Measurements from ENCODE around the gene PTPRD. TPM values are rescaled to one million over a fixed set of nuclear protein-coding genes. Genes with fewer than 3 reads are reported as not detected.

PTPRD gene
- total and polyA plus RNA-seq, 2 donors (not counting 1 experiment from before 2014, with no cell fraction given): 0.35 to 4.8 TPM

DNA sequence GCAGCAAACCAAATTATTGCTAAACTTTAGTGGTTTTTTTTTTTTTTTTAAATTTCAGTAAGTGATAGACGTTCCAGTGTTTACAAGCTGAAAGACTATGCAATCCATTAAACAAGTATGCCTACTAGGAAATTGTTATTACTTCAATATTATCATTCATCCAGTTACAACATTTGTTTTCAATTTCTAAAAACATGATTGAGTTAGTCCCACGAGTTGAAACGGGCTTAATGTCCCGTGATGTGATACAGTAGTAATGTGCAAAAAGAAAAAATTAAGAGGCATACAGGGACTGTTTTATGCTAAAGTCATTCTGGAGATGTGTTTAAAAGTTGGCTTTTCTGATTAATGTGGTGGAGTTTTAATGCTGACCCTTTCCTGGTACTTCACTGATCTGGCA is 2262.9 kb downstream of the PTPRD start:
- Histone ChIP-seq H4K20me1 (ENCODE audit: control insufficient read depth, extremely low read depth, insufficient read depth, low read length) (no peaks in the 10 kb centered on the region), H3K36me3 (ENCODE audit: control insufficient read depth, insufficient read depth, low read length) (no peaks in the 10 kb centered on the region), H3K27me3 (ENCODE audit: control insufficient read depth, insufficient read depth, low read length) (no peaks in the 10 kb centered on the region), H3K9me3 (ENCODE audit: control insufficient read depth, insufficient read depth, low read depth, low read length) (no peaks in the 10 kb centered on the region), H3K9ac (ENCODE audit: insufficient read depth, low read length) (no peak overlapping the region), H3K27ac (ENCODE audit: insufficient read depth, low read length) (no peak overlapping the region), H2AFZ (ENCODE audit: low read length) (no peak overlapping the region), H3K4me2 (ENCODE audit: extremely low read depth, insufficient read depth, low read length) (no peak overlapping the region), H3K4me1 (ENCODE audit: control insufficient read depth, extremely low read depth, insufficient read depth, low read length) (no peaks in the 10 kb centered on the region), H3K79me2 (ENCODE audit: control insufficient read depth, insufficient read depth, low read length) (no peaks in the 10 kb centered on the region), H3K4me3 (replicated peaks in 1 of 4; ENCODE audit: control extremely low read depth in 1 of 4, insufficient read depth in 1 of 4, low read depth in 3 of 4, low read length in 4 of 4) (no peak overlapping the region)
- TF ChIP-seq EZH2 (IDR thresholded peaks at IDR 0.05; ENCODE audit: low read length, missing control alignments): no peak
- TF ChIP-seq, protein P1, sequence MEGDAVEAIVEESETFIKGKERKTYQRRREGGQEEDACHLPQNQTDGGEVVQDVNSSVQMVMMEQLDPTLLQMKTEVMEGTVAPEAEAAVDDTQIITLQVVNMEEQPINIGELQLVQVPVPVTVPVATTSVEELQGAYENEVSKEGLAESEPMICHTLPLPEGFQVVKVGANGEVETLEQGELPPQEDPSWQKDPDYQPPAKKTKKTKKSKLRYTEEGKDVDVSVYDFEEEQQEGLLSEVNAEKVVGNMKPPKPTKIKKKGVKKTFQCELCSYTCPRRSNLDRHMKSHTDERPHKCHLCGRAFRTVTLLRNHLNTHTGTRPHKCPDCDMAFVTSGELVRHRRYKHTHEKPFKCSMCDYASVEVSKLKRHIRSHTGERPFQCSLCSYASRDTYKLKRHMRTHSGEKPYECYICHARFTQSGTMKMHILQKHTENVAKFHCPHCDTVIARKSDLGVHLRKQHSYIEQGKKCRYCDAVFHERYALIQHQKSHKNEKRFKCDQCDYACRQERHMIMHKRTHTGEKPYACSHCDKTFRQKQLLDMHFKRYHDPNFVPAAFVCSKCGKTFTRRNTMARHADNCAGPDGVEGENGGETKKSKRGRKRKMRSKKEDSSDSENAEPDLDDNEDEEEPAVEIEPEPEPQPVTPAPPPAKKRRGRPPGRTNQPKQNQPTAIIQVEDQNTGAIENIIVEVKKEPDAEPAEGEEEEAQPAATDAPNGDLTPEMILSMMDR (conservative IDR thresholded peaks at IDR 0.05 in 1 of 2, IDR thresholded peaks at IDR 0.05 in 1 of 2; ENCODE audit: low read depth in 1 of 2, low read length in 2 of 2): no peak
- no peak for DNase-seq (ENCODE audit: low read depth in 2 of 2)

GRCh38 chr9:8349376-8349775 is 2263.4 kb downstream of the PTPRD start:
- no peak for DNase-seq (ENCODE audit: low read depth in 2 of 2)
- Histone ChIP-seq H3K4me1 (ENCODE audit: control insufficient read depth, extremely low read depth, insufficient read depth, low read length) (no peaks in the 10 kb centered on the region), H3K9me3 (ENCODE audit: control insufficient read depth, insufficient read depth, low read depth, low read length) (no peaks in the 10 kb centered on the region), H3K4me3 (replicated peaks in 1 of 4; ENCODE audit: control extremely low read depth in 1 of 4, insufficient read depth in 1 of 4, low read depth in 3 of 4, low read length in 4 of 4) (no peak overlapping the region), H3K27me3 (ENCODE audit: control insufficient read depth, insufficient read depth, low read length) (no peaks in the 10 kb centered on the region), H4K20me1 (ENCODE audit: control insufficient read depth, extremely low read depth, insufficient read depth, low read length) (no peaks in the 10 kb centered on the region), H3K4me2 (ENCODE audit: extremely low read depth, insufficient read depth, low read length) (no peak overlapping the region), H3K27ac (ENCODE audit: insufficient read depth, low read length) (no peak overlapping the region), H2AFZ (ENCODE audit: low read length) (no peak overlapping the region), H3K36me3 (ENCODE audit: control insufficient read depth, insufficient read depth, low read length) (no peaks in the 10 kb centered on the region), H3K79me2 (ENCODE audit: control insufficient read depth, insufficient read depth, low read length) (no peaks in the 10 kb centered on the region), H3K9ac (ENCODE audit: insufficient read depth, low read length) (no peak overlapping the region)
- no peak for TF ChIP-seq EZH2 (IDR thresholded peaks at IDR 0.05; ENCODE audit: low read length, missing control alignments)
- TF ChIP-seq, protein P1 (conservative IDR thresholded peaks at IDR 0.05 in 1 of 2, IDR thresholded peaks at IDR 0.05 in 1 of 2; ENCODE audit: low read depth in 1 of 2, low read length in 2 of 2): no peak

GRCh38 chr9:8348756-8349155 is 2264.0 kb downstream of the PTPRD start:
- Histone ChIP-seq H4K20me1 (ENCODE audit: control insufficient read depth, extremely low read depth, insufficient read depth, low read length) (no peaks in the 10 kb centered on the region), H3K27ac (ENCODE audit: insufficient read depth, low read length) (no peak overlapping the region), H3K4me2 (ENCODE audit: extremely low read depth, insufficient read depth, low read length) (no peak overlapping the region), H3K9me3 (ENCODE audit: control insufficient read depth, insufficient read depth, low read depth, low read length) (no peaks in the 10 kb centered on the region), H3K9ac (ENCODE audit: insufficient read depth, low read length) (no peak overlapping the region), H3K79me2 (ENCODE audit: control insufficient read depth, insufficient read depth, low read length) (no peaks in the 10 kb centered on the region), H2AFZ (ENCODE audit: low read length) (no peak overlapping the region), H3K27me3 (ENCODE audit: control insufficient read depth, insufficient read depth, low read length) (no peaks in the 10 kb centered on the region), H3K4me1 (ENCODE audit: control insufficient read depth, extremely low read depth, insufficient read depth, low read length) (no peaks in the 10 kb centered on the region), H3K4me3 (replicated peaks in 1 of 4; ENCODE audit: control extremely low read depth in 1 of 4, insufficient read depth in 1 of 4, low read depth in 3 of 4, low read length in 4 of 4) (no peak overlapping the region), H3K36me3 (ENCODE audit: control insufficient read depth, insufficient read depth, low read length) (no peaks in the 10 kb centered on the region)
- DNase-seq (ENCODE audit: low read depth in 2 of 2): no peak
- TF ChIP-seq EZH2 (IDR thresholded peaks at IDR 0.05; ENCODE audit: low read length, missing control alignments): no peak
- TF ChIP-seq, protein P1 (conservative IDR thresholded peaks at IDR 0.05 in 1 of 2, IDR thresholded peaks at IDR 0.05 in 1 of 2; ENCODE audit: low read depth in 1 of 2, low read length in 2 of 2): no peak

Measured in fibroblast of lung (primary cell).